NCI-H82 treated with DMSO at 0.1 percent for 48 hours (cell line): ENCODE data around the gene BLOC1S1.

Experiments
- DNase-seq: peaks from one replicate; lab custom pipeline; 2025; ENCODE audit not compliant: unreplicated experiment; lab: John Stamatoyannopoulos, UW

Gene BLOC1S1

DNA sequence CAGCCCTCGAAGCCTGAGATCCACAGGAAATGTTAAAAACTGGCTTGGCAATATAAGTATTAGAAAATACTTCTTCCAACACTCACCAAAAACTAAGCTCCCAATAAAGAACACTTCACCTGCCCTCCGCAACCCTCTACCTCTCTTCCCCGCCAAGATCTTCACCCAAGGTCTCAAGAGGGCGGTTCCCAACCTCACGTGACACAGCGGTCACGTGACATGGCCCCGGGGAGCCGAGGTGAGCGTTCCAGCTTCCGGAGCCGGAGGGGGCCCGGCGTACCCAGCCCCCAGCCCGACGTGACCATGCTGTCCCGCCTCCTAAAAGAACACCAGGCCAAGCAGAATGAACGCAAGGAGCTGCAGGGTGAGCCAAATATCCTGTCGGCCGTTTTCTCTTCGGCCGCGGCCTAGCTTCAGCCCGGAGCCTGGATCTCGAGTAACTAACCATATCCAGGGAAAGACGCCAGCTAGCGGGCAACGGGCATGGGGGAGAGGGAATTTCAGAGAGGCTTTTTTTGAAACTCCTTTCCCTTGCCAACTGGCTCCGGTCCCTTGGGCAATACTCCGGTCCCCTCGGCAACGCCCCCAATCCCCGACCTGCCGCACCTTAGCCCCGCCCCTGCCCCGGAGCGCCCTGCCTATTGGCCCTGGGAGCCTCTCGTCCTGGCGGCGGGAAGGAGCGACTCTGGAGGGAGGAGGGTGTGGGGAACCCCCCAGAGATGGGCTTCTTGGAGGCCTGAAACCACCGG is at the start of gene BLOC1S1:
Gene BLOC1S1 (plus strand): TSS at position 214 of the 749 bp plus-strand sequence. CDS start 6 bp downstream, at position 220.
- DNase-seq, result peak; percentile 71

- DNase-seq, result no peak
These were observed 49.3 kb upstream of the BLOC1S1 start for GRCh38 chr12:55666508-55666907.

DNA sequence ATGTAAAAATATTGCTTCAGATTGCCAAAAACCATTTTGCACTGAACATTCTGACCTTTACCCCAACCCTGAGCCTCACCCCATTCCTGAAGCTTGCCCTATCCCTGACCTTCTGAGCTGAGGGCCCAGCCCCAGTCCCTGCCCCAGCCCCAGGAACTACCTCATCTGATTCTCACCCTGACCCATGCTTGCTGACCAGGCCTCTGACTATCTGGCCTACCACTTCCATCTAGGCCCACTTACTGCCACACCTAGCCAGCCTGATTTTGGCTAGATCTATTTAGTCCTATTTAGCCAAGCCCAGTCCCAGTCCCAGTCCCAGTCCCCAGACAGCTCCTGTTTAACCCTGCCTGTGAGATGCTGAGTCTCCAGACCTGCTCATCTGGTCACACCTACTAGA is 45.6 kb upstream of the BLOC1S1 start:
- no peak for DNase-seq

DNA sequence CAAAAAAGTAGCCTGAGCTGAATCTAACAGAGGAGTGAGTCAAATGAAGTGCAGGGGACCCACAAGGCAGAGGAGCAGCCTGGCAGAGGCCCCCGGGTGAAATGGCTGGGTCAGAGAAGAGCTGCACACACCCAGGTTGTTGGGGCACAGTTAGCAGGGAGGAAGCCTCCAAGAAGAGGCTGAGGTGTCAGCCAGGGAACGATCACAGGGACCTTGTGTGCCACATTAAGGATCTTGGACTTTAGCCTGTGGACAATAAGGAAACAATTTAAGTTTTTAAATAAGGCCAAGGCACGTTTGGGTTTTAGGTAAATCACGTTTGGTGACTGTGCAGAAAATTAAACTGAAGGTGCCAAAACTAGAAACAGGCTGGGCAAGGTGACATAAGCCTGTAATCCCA is 44.1 kb upstream of the BLOC1S1 start:
- DNase-seq, result no peak

- DNase-seq, result no peak
These were observed 42.2 kb upstream of the BLOC1S1 start for GRCh38 chr12:55673638-55674037.

- no peak for DNase-seq
These were observed 40.2 kb upstream of the BLOC1S1 start for GRCh38 chr12:55675666-55676065.

DNA sequence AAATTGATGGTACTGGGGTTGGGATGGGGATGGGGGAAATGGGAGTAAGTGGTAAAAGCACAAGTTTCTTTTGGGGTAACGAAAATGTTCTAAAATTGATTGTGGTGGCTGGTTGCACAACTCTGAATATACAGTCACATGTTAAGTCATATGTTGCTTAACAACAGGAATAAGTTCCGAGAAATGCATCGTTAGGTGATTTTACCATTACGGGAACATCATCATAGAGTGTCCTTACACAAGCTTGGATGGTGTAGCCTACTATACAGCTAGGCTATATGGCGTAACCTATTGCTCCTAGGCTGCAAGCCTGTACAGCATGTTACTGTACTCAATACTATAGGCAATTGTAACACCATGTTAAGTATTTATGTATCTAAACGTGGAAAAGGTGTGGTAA is 39.1 kb upstream of the BLOC1S1 start:
- DNase-seq, result no peak

GRCh38 chr12:55679691-55680090 is 36.2 kb upstream of the BLOC1S1 start:
- DNase-seq, result no peak

GRCh38 chr12:55681142-55682077 is 34.4 kb upstream of the BLOC1S1 start:
- DNase-seq, result no peak

DNA sequence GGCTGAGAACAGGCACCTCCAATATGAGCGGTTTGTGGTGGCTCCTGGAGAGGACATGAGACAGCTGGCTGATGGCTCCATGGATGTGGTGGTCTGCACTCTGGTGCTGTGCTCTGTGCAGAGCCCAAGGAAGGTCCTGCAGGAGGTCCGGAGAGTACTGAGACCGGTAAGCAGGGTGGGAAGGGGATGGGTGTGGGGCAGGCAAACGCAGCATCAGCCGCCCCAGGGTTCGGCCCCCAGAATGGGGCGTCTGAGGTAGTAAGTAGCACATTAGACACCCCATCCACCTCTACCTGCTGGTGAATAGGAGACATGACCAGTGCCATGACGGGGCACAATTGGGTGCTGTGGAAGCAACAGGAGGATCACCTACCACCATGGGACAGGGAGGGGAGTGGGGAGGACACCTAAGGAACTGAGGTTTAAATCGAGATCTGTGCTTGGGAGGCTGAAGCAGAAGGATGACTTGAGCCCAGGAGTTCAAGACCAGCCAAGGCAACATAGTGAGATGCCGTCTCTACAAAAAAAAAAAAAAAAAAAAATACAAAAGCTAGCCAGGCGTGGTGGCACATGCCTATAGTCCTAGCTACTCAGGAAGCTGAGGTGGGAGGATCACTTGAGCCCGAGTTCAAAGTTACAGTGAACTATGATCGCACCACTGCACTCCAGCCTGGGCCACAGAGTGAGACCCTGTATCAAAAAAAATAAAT is 33.6 kb upstream of the BLOC1S1 start:
- no peak for DNase-seq

DNA sequence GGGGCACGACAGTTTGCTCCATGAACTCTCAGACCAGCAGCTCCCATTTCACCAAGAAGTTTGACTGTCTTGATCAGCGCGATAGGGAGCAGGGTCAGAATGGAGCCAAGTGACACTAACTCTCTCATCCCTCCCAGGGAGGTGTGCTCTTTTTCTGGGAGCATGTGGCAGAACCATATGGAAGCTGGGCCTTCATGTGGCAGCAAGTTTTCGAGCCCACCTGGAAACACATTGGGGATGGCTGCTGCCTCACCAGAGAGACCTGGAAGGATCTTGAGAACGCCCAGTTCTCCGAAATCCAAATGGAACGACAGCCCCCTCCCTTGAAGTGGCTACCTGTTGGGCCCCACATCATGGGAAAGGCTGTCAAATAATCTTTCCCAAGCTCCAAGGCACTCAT is 32.2 kb upstream of the BLOC1S1 start:
- DNase-seq, result no peak

- DNase-seq, result no peak
These were observed 31.0 kb upstream of the BLOC1S1 start for GRCh38 chr12:55684761-55685370.

- DNase-seq, result no peak
These were observed 30.2 kb upstream of the BLOC1S1 start for GRCh38 chr12:55685671-55686070.

DNA sequence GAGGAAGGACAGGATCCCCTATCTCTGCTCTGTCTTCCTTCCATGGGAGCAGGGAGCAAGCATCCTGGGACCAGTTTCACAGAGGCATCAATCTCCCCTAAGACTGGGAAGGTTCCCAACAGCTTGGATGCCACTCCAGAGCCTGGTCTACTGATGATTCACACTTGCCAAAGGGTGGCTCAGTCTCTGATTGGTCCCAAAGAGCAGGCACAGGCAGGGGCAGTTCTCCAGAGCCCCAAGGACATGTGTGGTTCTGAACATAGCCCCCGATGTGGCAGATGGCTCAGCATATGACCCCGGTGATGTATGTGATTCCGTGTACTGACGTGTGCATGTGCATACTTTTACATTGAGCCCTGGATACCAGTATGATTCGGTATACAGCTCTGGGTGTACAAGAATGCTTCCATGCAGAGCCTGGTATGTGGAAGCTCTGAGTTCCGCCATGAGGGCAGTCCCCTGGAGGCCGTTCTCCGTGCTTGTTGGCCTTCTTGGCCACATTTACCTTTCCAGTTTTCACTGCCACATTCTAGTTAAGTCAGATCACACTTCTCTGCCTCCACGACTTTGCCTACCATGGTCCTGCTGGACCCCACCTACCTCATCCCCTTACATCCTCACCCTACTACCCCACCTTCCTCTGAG is 29.4 kb upstream of the BLOC1S1 start:
- no peak for DNase-seq

DNA sequence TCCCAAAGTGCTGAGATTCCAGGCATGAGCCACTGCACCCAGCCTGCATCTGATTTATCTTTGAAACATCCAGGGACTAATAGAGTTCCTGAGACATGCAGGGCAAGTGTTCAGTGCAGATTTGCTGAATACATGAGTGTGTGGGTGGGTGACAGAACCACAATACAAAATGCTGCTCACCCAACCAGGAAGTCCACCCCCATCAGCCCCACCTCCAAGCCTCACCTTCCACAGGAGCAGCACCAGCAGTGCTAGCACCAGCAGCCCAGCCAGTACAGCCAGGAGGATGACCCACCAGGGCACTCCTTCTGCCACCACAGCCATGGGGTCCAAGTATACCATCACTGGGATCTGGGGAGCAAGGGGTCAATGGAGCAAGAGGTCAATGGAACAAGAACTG is 28.1 kb upstream of the BLOC1S1 start:
- no peak for DNase-seq

DNA sequence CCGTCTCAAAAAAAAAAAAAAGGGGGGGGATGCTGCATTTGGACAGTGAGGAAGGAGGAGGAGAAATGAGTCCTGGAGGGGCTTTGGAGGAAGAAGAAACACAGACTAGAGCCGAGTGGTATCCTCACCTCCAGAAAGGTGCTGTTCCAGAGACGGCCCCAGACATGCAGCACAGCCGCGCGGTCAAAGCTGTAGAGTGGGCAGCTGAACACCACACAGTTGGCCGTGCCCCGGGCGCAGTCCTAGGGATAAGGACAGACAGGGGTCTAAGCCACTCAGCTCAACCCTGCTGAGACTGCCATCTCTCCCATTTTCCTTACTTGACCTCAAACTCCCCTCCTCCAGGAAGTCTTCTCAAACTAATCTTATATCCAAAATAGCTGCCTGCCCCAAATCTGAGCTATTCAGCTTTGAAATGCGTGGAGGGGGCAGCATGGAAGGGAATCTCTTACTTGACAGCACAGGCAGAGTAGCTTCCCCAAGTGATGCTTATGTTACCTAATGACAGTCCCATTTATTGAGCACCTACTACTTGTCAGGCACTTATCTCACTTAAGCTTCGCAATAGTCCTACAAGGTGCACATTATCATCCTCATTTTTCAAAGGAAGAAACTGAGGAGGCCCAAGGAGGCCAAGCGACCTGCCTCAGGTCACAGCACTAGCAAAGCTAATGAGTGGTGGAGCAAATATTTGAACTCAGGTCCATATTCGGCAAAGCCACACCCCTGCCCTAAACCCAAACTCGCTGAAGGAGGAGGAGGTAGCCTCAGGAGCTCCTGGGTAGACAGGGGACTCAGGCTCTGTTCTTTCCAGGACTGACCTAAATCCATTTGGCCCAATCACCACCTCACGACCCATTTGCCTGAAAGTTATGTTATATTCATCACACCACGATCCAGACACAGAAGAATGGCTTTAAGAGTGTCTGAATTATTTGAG is 26.9 kb upstream of the BLOC1S1 start:
- DNase-seq, result no peak

- DNase-seq, result no peak
These were observed 23.1 kb upstream of the BLOC1S1 start for GRCh38 chr12:55692631-55693322.

DNA sequence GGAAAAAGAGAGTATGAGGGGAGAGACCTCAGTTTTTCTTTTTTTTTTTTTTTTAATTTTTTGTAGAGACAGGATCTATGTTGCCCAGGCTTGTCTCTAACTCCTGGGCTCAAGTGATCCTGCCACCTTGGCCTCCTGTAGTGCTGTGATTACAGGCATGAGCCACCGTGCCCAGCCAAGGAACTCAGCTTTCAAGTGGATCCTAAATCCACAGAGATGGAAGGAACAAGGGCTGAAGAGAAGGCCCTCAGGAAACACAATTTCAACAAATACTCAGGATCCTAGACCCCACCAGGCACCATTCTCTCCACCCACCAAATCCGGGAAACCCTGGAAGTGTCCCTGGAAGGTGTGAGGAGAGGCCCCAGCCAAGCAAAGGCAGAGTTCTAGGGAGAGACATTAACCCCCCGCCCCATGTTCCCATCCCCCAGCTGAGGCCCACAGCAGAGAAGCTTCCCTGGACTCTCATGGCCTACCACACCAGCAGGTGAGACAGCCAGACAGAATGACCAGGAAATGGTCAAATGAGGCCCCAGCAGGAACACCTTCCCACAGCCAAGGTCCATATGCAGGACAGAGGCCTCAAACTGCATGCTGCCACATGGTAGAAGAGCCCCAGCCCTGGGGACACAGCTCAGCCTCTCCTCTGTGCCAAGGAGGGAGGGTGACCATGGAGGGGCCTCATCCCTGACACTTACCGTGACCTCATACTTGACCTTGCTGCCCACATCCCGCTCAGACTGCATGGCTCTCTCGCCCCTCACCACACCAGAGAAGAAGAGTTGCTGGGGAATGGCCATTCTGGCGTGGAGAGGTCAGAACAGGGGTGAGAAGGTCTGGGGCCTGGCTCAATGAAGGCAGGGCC is 22.3 kb upstream of the BLOC1S1 start:
- no peak for DNase-seq
